OCI-LY7 (cell line): ENCODE data around the gene HECW1. TPM values are rescaled to one million over a fixed set of nuclear protein-coding genes. Genes with fewer than 3 reads are reported as not detected.

Source experiments
- BruUV-seq: library from RNA; stranded (reverse); fragments of 400-500 nt; replicated peaks from 2 replicates; lab custom pipeline; 2021; lab: Mats Ljungman, UMichigan
- CTCF ChIA-PET: fragments of 300-600 bp; sonication (Branson Sonifier 250); formaldehyde crosslinking; loops from one replicate; lab custom pipeline; 2022; ENCODE audit warnings: antibody characterized with exemption; ENCODE audit not compliant: unreplicated experiment; lab: Charles Lee
- POLR2A ChIA-PET: fragments of 300-600 bp; sonication (Branson Sonifier 250); formaldehyde crosslinking; loops from one replicate; lab custom pipeline; 2022; ENCODE audit warnings: antibody characterized with exemption; lab: Charles Lee
- DNase-seq: peaks from one replicate; pipeline ENCODE4 v3.0.0-alpha.2; 2015; ENCODE audit warnings: low spot score
- H2AFZ ChIP-seq: fragments of 200-600 bp; sonication (generic), shearing (Covaris generic); 2 replicates; pipeline ENCODE4 v1.6.1; 2014; ENCODE audit warnings: mild to moderate bottlenecking, antibody characterized with exemption, low read length, moderate library complexity
- H3K27ac ChIP-seq: fragments of 200-600 bp; sonication (generic); 2 replicates; pipeline ENCODE4 v1.5.1; 2014; ENCODE audit warnings: mixed run types, low read depth, mild to moderate bottlenecking, moderate library complexity, low read length, inconsistent platforms; ENCODE audit not compliant: poor library complexity, severe bottlenecking
- H3K36me3 ChIP-seq: fragments of 200-600 bp; sonication (generic); 2 replicates; pipeline ENCODE4 v1.6.1; 2014; ENCODE audit warnings: mild to moderate bottlenecking, antibody characterized with exemption, low read length, moderate library complexity, mixed read lengths; ENCODE audit not compliant: insufficient read depth
- H3K4me1 ChIP-seq: fragments of 200-600 bp; sonication (generic); 2 replicates; pipeline ENCODE4 v1.5.1; 2014; ENCODE audit warnings: mild to moderate bottlenecking, low read length; ENCODE audit not compliant: insufficient read depth, poor library complexity, severe bottlenecking
- H3K4me2 ChIP-seq: fragments of 200-600 bp; sonication (generic); 2 replicates; pipeline ENCODE4 v1.6.1; 2014; ENCODE audit warnings: mild to moderate bottlenecking, low read length
- H3K4me3 ChIP-seq: fragments of 200-600 bp; sonication (generic); 2 replicates; pipeline ENCODE4 v1.5.1; 2014; ENCODE audit warnings: mild to moderate bottlenecking, low read depth, low read length; ENCODE audit not compliant: poor library complexity, severe bottlenecking
- H3K79me2 ChIP-seq: fragments of 200-600 bp; sonication (generic); 2 replicates; pipeline ENCODE4 v1.6.1; 2016; ENCODE audit warnings: low read depth, mild to moderate bottlenecking, low read length, moderate library complexity, mixed read lengths; ENCODE audit not compliant: insufficient read depth
- H3K9me2 ChIP-seq: fragments of 200-600 bp; sonication (generic); 2 replicates; pipeline ENCODE4 v1.6.1; 2016; ENCODE audit warnings: mild to moderate bottlenecking, low read length, mixed read lengths; ENCODE audit not compliant: insufficient read depth
- H3K9me3 ChIP-seq: fragments of 200-600 bp; sonication (generic); 2 replicates; pipeline ENCODE4 v1.6.1; 2014; ENCODE audit warnings: mild to moderate bottlenecking, mixed run types, low read length, mixed read lengths
- H4K20me1 ChIP-seq: fragments of 200-600 bp; sonication (generic); 2 replicates; pipeline ENCODE4 v1.6.1; 2014; ENCODE audit warnings: mild to moderate bottlenecking, antibody characterized with exemption, low read length, moderate library complexity, mixed read lengths; ENCODE audit not compliant: insufficient read depth
- CTCF ChIP-seq: fragments of 200-600 bp; sonication (generic); conservative IDR thresholded peaks from 2 replicates; pipeline ENCODE4 v1.5.1; 2014; ENCODE audit warnings: mild to moderate bottlenecking, antibody characterized with exemption, low read length, moderate library complexity, mixed read lengths
- EZH2phosphoT487 ChIP-seq: fragments of 200-600 bp; sonication (generic); IDR thresholded peaks from 2 replicates; pipeline ENCODE4 v1.6.1; 2018; ENCODE audit warnings: low read depth, borderline replicate concordance, mild to moderate bottlenecking, mixed run types, antibody characterized with exemption, low read length, moderate library complexity, mixed read lengths
- intact Hi-C: fragments of 100-400 bp; cut with micrococcal nuclease; formaldehyde crosslinking; loops from one replicate; pipeline ENCODE4 v1.10.0; 2022; ENCODE audit not compliant: unreplicated experiment
- total RNA-seq, 2 experiments: library from RNA; depleted of rRNA in 1 of 2; stranded (reverse); fragments of >200 nt in 1 of 2; shearing (Covaris generic) in 1 of 2; gene quantifications; 2 replicates each; pipeline ENCODE4 v1.2.3, GENCODE V29; 2014 to 2022

HECW1 gene
- total RNA-seq, 2 experiments from 2014 or later: 2.0 TPM

- Histone ChIP-seq H3K9me2 (no peaks in the 10 kb centered on the region), H3K36me3 (no peaks in the 10 kb centered on the region), H4K20me1 (no peaks in the 10 kb centered on the region), H3K27ac (no peak overlapping the region), H3K4me1 (no peaks in the 10 kb centered on the region), H3K4me2 (no peak overlapping the region), H3K9me3 (no peaks in the 10 kb centered on the region), H3K4me3 (no peak overlapping the region), H3K79me2 (no peaks in the 10 kb centered on the region), H2AFZ (no peak overlapping the region)
- CTCF ChIA-PET: no interaction called here
- intact Hi-C loops: no loop called here
- no TSS peak for BruUV-seq
- TF ChIP-seq EZH2phosphoT487: no peak
- no peak for TF ChIP-seq CTCF
- POLR2A ChIA-PET: interaction anchor here (0.6 to 0.7 kb wide), 4 partner anchors 21 to 48 kb away, joined by 3 to 4 read pairs (median 3); no protein-coding TSS in a partner anchor
- no peak for DNase-seq
Measured at GRCh38 chr7:43232366-43232765, 119.9 kb downstream of the HECW1 start.

- ChIA-PET POLR2A (interaction anchor here (0.6 to 1.1 kb wide), 2 partner anchors 24 to 99 kb away, joined by 3 to 5 read pairs; no protein-coding TSS in a partner anchor), CTCF (no interaction called here)
- BruUV-seq: no TSS peak
Measured at GRCh38 chr7:43234073-43234472, 121.6 kb downstream of the HECW1 start.

More at GRCh38 chr7:43234073-43234472, 121.6 kb downstream of the HECW1 start:
- H4K20me1 ChIP-seq: no peaks in the 10 kb centered on the region
- no peak overlapping the region for H3K27ac ChIP-seq
- H3K9me2 ChIP-seq: no peaks in the 10 kb centered on the region
- no peak overlapping the region for H2AFZ ChIP-seq
- TF ChIP-seq EZH2phosphoT487 (no peak), CTCF (no peak)
- intact Hi-C loops: no loop called here
- no peak for DNase-seq
- no peak overlapping the region for H3K4me2 ChIP-seq
- H3K9me3 ChIP-seq: no peaks in the 10 kb centered on the region
- no peaks in the 10 kb centered on the region for H3K79me2 ChIP-seq
- no peaks in the 10 kb centered on the region for H3K36me3 ChIP-seq
- H3K4me3 ChIP-seq: no peak overlapping the region
- no peaks in the 10 kb centered on the region for H3K4me1 ChIP-seq
